HepG2 (cell line): Measurements from ENCODE around the gene ATRIP. TPM values are rescaled to one million over a fixed set of nuclear protein-coding genes. Genes with fewer than 3 reads are reported as not detected.

ENCODE experiments used
- GABPB1 ChIP-seq: IDR thresholded peaks from 2 replicates; pipeline ENCODE4 v1.6.1; 2016; ENCODE audit warnings: mild to moderate bottlenecking, missing genetic modification reagents, moderate library complexity, missing compliant biosample characterization
- HIVEP1 ChIP-seq: sonication (generic); formaldehyde crosslinking; IDR thresholded peaks from 2 replicates; pipeline ENCODE4 v1.4.0; 2020; ENCODE audit warnings: mild to moderate bottlenecking, missing genetic modification reagents
- JUND ChIP-seq: sonication (generic); formaldehyde crosslinking; IDR thresholded peaks from 2 replicates; pipeline ENCODE4 v1.8.0; 2022; ENCODE audit warnings: mild to moderate bottlenecking, missing genetic modification reagents
- KMT2B ChIP-seq: IDR thresholded peaks from 2 replicates; pipeline ENCODE4 v1.6.1; 2016; ENCODE audit warnings: missing genetic modification reagents, missing compliant biosample characterization
- MIER3 ChIP-seq: IDR thresholded peaks from 2 replicates; pipeline ENCODE4 v1.6.1; 2016; ENCODE audit warnings: missing compliant biosample characterization, borderline replicate concordance
- NCOA5 ChIP-seq: sonication (generic); formaldehyde crosslinking; IDR thresholded peaks from 2 replicates; pipeline ENCODE4 v1.4.0; 2020; ENCODE audit warnings: missing genetic modification reagents
- NFIB ChIP-seq: sonication (generic); formaldehyde crosslinking; IDR thresholded peaks from 2 replicates; pipeline ENCODE4 v1.9.0; 2021; ENCODE audit warnings: missing genetic modification reagents, mild to moderate bottlenecking, borderline replicate concordance
- SMYD3 ChIP-seq: sonication (generic); formaldehyde crosslinking; IDR thresholded peaks from 2 replicates; pipeline ENCODE4 v1.8.1; 2023; ENCODE audit warnings: mild to moderate bottlenecking, missing genetic modification reagents
- ZBTB38 ChIP-seq: sonication (generic); formaldehyde crosslinking; IDR thresholded peaks from 2 replicates; pipeline ENCODE4 v1.5.1; 2020; ENCODE audit warnings: mild to moderate bottlenecking, missing genetic modification reagents
- ZMAT3 ChIP-seq: sonication (generic); formaldehyde crosslinking; conservative IDR thresholded peaks from 2 replicates; pipeline ENCODE4 v1.7.0; 2021; ENCODE audit warnings: missing genetic modification reagents
- ZNF354B ChIP-seq: sonication (generic); formaldehyde crosslinking; IDR thresholded peaks from 2 replicates; pipeline ENCODE4 v1.8.0; 2022; ENCODE audit warnings: mild to moderate bottlenecking, missing genetic modification reagents
- ZNF441 ChIP-seq: sonication (generic); formaldehyde crosslinking; IDR thresholded peaks from 2 replicates; pipeline ENCODE4 v1.7.0; 2021; ENCODE audit warnings: missing genetic modification reagents, borderline replicate concordance
- ZNF484 ChIP-seq: sonication (generic); formaldehyde crosslinking; IDR thresholded peaks from 2 replicates; pipeline ENCODE4 v1.5.1; 2020; ENCODE audit warnings: mild to moderate bottlenecking, low read depth, missing genetic modification reagents, borderline replicate concordance
- ZNF615 ChIP-seq: sonication (generic); formaldehyde crosslinking; IDR thresholded peaks from 2 replicates; pipeline ENCODE4 v1.5.0; 2020; ENCODE audit warnings: mild to moderate bottlenecking, missing genetic modification reagents, borderline replicate concordance
- ZNF672 ChIP-seq: sonication (generic); formaldehyde crosslinking; IDR thresholded peaks from 2 replicates; pipeline ENCODE4 v1.8.1; 2022; ENCODE audit warnings: missing genetic modification reagents
- ZNF883 ChIP-seq: sonication (generic); formaldehyde crosslinking; IDR thresholded peaks from 2 replicates; pipeline ENCODE4 v1.5.1; 2020; ENCODE audit warnings: mild to moderate bottlenecking, missing genetic modification reagents; ENCODE audit errors: not compliant biosample characterization
- polyA plus RNA-seq, 8 experiments: library from polyadenylated mRNA; depleted of rRNA in 3 of 8; stranded (reverse) in 7 of 8; unstranded in 1 of 8; fragments of >200 nt; fragmentation: Illumina TruSeq in 4 of 8; extraction: Trizol in 4 of 8; gene quantifications; 2 replicates each; pipeline versions ENCODE4 v1.2.1 to v1.2.3, GENCODE V29; 2011 to 2016; ENCODE audit warnings: low read depth in 4 of 8, missing spikeins in 1 of 8, mixed read lengths in 1 of 8; ENCODE audit not compliant: insufficient read depth in 1 of 8
- total RNA-seq, 5 experiments: library from RNA; depleted of rRNA; stranded (reverse); fragments of >200 nt; fragmentation: Illumina TruSeq; extraction: Trizol; gene quantifications; 2 replicates each; pipeline ENCODE4 v1.2.3, GENCODE V29; 2016; ENCODE audit warnings: low read depth in 1 of 5
- TF ChIP-seq, protein P1 (sequence below): sonication (generic); formaldehyde crosslinking; IDR thresholded peaks from 2 replicates; pipeline ENCODE4 v1.5.0; 2020; ENCODE audit warnings: mild to moderate bottlenecking, missing genetic modification reagents, moderate library complexity
- TF ChIP-seq, protein P2 (sequence below): sonication (generic); formaldehyde crosslinking; conservative IDR thresholded peaks from 2 replicates; pipeline ENCODE4 v1.8.0; 2022; ENCODE audit warnings: low read depth, missing genetic modification reagents
- TF ChIP-seq, protein P3 (sequence below): sonication (generic); formaldehyde crosslinking; conservative IDR thresholded peaks from 2 replicates; pipeline ENCODE4 v1.4.0; 2020; ENCODE audit warnings: missing genetic modification reagents
- TF ChIP-seq, protein P4 (sequence below): sonication (generic); formaldehyde crosslinking; IDR thresholded peaks from 2 replicates; pipeline ENCODE4 v1.4.0; 2020; ENCODE audit warnings: missing genetic modification reagents
- TF ChIP-seq, protein P5 (sequence below): sonication (generic); formaldehyde crosslinking; IDR thresholded peaks from 2 replicates; pipeline ENCODE4 v1.5.0; 2020; ENCODE audit warnings: missing genetic modification reagents

The ATRIP gene
- total and polyA plus RNA-seq, 2 of the 13 experiments (the other 11 are each of a cell fraction or from before 2014, with no cell fraction given), result 5.1 to 12.5 TPM

DNA sequence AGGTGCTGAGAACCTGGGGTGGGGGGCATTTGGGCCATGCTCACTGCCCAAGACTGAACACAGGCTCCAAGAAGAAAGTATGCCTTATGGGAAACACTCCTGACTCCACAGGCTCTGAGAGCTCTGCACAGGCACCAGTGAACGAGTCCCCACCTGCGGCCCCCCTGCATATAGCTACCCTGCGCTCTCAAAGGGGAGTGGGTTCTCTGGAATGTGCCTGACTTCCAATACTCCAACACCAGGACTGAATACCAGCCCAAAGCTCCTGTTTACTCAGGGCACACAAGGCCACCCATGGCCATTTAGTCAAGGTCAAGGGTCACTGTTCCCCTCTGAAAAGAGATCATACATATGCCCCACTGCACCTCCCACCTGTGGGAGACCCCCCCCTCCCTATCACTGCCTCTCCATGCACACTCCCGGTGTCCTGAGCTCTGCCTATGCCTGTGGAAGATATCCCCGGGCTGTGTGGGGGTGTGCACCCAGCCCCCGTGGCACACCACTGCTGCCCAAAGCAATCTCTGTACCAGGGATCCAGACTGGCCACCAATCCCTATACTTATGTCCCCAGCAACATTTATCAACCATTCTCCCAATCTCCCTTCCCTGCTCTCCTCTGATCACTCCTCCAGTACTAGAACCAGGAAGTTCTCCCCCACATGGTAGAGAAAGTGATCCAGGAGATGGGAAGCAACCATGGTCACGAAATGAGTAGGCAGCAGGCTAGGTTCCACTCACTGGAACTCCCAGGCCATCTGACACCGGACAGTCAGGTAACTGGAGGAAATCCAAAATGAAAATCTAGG, 15.1 kb upstream of the ATRIP start (continued):
- TF ChIP-seq, protein P1, sequence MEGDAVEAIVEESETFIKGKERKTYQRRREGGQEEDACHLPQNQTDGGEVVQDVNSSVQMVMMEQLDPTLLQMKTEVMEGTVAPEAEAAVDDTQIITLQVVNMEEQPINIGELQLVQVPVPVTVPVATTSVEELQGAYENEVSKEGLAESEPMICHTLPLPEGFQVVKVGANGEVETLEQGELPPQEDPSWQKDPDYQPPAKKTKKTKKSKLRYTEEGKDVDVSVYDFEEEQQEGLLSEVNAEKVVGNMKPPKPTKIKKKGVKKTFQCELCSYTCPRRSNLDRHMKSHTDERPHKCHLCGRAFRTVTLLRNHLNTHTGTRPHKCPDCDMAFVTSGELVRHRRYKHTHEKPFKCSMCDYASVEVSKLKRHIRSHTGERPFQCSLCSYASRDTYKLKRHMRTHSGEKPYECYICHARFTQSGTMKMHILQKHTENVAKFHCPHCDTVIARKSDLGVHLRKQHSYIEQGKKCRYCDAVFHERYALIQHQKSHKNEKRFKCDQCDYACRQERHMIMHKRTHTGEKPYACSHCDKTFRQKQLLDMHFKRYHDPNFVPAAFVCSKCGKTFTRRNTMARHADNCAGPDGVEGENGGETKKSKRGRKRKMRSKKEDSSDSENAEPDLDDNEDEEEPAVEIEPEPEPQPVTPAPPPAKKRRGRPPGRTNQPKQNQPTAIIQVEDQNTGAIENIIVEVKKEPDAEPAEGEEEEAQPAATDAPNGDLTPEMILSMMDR (CRISPR knock-in tag), result peak; percentile 24; the same call in 1 of the 2 replicates
- TF ChIP-seq ZNF441 (CRISPR knock-in tag) (no peak), ZNF883 (CRISPR knock-in tag) (peak; percentile 63), ZNF615 (CRISPR knock-in tag) (no peak), ZBTB38 (CRISPR knock-in tag) (no peak), ZMAT3 (CRISPR knock-in tag) (no peak), ZNF484 (no peak), JUND (CRISPR knock-in tag) (peak; percentile 9; the same call in 1 of the 2 replicates), SMYD3 (CRISPR knock-in tag) (no peak), KMT2B (CRISPR knock-in tag) (0 out of 2 replicates have a peak, but pooled peaks have one; percentile 7), HIVEP1 (CRISPR knock-in tag) (no peak), NFIB (CRISPR knock-in tag) (no peak), ZNF354B (CRISPR knock-in tag) (no peak), GABPB1 (CRISPR knock-in tag) (peak; percentile 46), NCOA5 (CRISPR knock-in tag) (no peak), MIER3 (peak; percentile 75; the same call in 1 of the 2 replicates), ZNF672 (CRISPR knock-in tag) (no peak)
- TF ChIP-seq, protein P2, sequence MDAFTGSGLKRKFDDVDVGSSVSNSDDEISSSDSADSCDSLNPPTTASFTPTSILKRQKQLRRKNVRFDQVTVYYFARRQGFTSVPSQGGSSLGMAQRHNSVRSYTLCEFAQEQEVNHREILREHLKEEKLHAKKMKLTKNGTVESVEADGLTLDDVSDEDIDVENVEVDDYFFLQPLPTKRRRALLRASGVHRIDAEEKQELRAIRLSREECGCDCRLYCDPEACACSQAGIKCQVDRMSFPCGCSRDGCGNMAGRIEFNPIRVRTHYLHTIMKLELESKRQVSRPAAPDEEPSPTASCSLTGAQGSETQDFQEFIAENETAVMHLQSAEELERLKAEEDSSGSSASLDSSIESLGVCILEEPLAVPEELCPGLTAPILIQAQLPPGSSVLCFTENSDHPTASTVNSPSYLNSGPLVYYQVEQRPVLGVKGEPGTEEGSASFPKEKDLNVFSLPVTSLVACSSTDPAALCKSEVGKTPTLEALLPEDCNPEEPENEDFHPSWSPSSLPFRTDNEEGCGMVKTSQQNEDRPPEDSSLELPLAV (CRISPR knock-in tag), result no peak
- TF ChIP-seq, protein P3, sequence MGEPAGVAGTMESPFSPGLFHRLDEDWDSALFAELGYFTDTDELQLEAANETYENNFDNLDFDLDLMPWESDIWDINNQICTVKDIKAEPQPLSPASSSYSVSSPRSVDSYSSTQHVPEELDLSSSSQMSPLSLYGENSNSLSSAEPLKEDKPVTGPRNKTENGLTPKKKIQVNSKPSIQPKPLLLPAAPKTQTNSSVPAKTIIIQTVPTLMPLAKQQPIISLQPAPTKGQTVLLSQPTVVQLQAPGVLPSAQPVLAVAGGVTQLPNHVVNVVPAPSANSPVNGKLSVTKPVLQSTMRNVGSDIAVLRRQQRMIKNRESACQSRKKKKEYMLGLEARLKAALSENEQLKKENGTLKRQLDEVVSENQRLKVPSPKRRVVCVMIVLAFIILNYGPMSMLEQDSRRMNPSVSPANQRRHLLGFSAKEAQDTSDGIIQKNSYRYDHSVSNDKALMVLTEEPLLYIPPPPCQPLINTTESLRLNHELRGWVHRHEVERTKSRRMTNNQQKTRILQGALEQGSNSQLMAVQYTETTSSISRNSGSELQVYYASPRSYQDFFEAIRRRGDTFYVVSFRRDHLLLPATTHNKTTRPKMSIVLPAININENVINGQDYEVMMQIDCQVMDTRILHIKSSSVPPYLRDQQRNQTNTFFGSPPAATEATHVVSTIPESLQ (CRISPR knock-in tag), result no peak
- TF ChIP-seq, protein P4, sequence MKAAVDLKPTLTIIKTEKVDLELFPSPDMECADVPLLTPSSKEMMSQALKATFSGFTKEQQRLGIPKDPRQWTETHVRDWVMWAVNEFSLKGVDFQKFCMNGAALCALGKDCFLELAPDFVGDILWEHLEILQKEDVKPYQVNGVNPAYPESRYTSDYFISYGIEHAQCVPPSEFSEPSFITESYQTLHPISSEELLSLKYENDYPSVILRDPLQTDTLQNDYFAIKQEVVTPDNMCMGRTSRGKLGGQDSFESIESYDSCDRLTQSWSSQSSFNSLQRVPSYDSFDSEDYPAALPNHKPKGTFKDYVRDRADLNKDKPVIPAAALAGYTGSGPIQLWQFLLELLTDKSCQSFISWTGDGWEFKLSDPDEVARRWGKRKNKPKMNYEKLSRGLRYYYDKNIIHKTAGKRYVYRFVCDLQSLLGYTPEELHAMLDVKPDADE (CRISPR knock-in tag), result no peak
- TF ChIP-seq, protein P5, sequence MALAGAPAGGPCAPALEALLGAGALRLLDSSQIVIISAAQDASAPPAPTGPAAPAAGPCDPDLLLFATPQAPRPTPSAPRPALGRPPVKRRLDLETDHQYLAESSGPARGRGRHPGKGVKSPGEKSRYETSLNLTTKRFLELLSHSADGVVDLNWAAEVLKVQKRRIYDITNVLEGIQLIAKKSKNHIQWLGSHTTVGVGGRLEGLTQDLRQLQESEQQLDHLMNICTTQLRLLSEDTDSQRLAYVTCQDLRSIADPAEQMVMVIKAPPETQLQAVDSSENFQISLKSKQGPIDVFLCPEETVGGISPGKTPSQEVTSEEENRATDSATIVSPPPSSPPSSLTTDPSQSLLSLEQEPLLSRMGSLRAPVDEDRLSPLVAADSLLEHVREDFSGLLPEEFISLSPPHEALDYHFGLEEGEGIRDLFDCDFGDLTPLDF (CRISPR knock-in tag), result no peak
